Uterus (tissue), 4 donors: ENCODE results near the gene ELL2. TPM values are rescaled to one million over a fixed set of nuclear protein-coding genes. Genes with fewer than 3 reads are reported as not detected.
"Not testable (repeated sequence)": the region's sequence is repeated elsewhere in the genome, so short reads cannot be mapped to it uniquely, and the experiment has no call there.

Experiments
- DNase-seq, 2 donors: peaks; one replicate each; pipeline ENCODE4 v3.0.0-alpha.2; 2019 to 2020
- H3K27ac ChIP-seq, 2 donors: fragments of 200-600 bp; sonication (generic); 1 replicate in 1 of 2; 2 replicates in 1 of 2; pipeline ENCODE4 v1.5.1; 2016 to 2018
- H3K27me3 ChIP-seq, 2 donors: fragments of 200-600 bp; sonication (generic); one replicate each; pipeline ENCODE4 v1.5.1; 2018 to 2019; ENCODE audit warnings: control low read depth in 1 of 2
- H3K36me3 ChIP-seq, 2 donors: fragments of 200-600 bp; sonication (generic); one replicate each; pipeline ENCODE4 v1.5.1; 2019; ENCODE audit warnings: control low read depth in 1 of 2
- H3K4me1 ChIP-seq, 2 donors: fragments of 200-600 bp; sonication (generic); one replicate each; pipeline ENCODE4 v1.5.1; 2018 to 2019; ENCODE audit warnings: control low read depth in 1 of 2
- H3K4me3 ChIP-seq, 2 donors: fragments of 200-600 bp; sonication (generic); 1 replicate in 1 of 2; 2 replicates in 1 of 2; pipeline ENCODE4 v1.5.1; 2018 to 2019; ENCODE audit warnings: mild to moderate bottlenecking in 1 of 2
- H3K9me3 ChIP-seq, 2 donors: fragments of 200-600 bp; sonication (generic); one replicate each; pipeline ENCODE4 v1.5.1; 2019; ENCODE audit warnings: control low read depth in 1 of 2
- POLR2A ChIP-seq, 2 donors: fragments of 450-650 bp; IDR thresholded peaks; one replicate each; pipeline ENCODE4 v1.6.1; 2016; ENCODE audit warnings: antibody characterized with exemption in 2 of 2, mild to moderate bottlenecking in 1 of 2, moderate library complexity in 1 of 2
- intact Hi-C: fragments of 100-400 bp; cut with DNase I; formaldehyde crosslinking; loops from one replicate; pipeline ENCODE4 v1.15.1; 2023; ENCODE audit warnings: low total_unique reads
- total RNA-seq, 4 donors: library from RNA; depleted of rRNA in 3 of 4; stranded (reverse); fragments of >200 nt in 3 of 4; gene quantifications; one replicate each; pipeline versions ENCODE4 v1.1.0 to v1.2.4, GENCODE V29; 2014 to 2023
- TF ChIP-seq, protein P1 (sequence below), 4 experiments: fragments of 200-600 bp in 2 of 4; fragments of 450-650 bp in 2 of 4; sonication (generic) in 2 of 4; IDR thresholded peaks; one replicate each; pipeline ENCODE4 v1.5.1; 2016 to 2019; ENCODE audit warnings: antibody characterized with exemption in 4 of 4, mild to moderate bottlenecking in 2 of 4, moderate library complexity in 1 of 4
- donor health status: DM: yes; HTN: yes; CAD: no.

Gene ELL2
- total RNA-seq, 4 donors from 2014 or later: 2.3 to 53.2 (median 16.0) TPM

DNA sequence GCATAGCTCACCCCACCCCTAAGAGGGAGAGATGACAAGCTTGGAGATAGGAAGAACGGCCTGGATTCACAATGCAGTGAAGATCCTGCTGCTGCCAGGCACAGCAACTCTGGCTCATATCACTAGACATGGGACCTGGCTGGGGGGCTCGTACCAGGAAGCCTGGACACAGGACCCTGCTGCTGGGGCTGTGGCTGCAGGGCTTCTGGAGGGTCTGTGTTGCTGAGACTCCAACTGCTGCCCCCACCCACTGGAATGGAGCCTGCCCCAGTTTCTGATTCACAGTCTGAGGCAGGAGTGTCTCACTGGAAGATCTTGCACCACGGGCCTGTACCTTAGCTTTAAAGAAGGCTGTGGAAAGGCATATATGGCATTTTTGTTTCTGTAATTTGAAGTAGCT lies 108.2 kb downstream of the ELL2 start:
- Histone ChIP-seq H3K9me3 (no peaks in the 10 kb centered on the region), H3K4me1 (no peaks in the 10 kb centered on the region)
- intact Hi-C loops: no loop called here

DNA sequence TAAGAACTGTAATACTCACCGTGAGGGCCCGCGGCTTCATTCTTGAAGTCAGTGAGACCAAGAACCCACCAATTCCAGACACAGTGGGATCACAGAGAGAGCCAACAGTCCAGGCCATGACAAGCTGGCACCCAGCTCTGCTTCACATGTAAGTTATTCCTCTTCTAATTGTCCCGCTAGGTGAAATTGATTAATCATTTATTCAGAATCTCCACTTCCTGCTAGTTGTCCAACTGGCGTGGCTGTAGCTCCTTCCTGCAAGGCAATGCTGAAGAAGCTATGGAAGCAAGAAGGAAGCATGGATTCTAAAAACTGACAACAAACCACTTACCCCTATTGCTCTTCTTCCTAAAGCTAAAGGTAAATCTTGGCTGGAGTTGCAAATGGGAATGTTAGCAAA lies 109.1 kb downstream of the ELL2 start:
- DNase-seq: no peak
- no peaks in the 10 kb centered on the region for H3K9me3 ChIP-seq
- H3K4me1 ChIP-seq: no peaks in the 10 kb centered on the region
- no peaks in the 10 kb centered on the region for H3K27me3 ChIP-seq
- no peak overlapping the region for H3K27ac ChIP-seq
- intact Hi-C loops: no loop called here
- no peak overlapping the region for H3K4me3 ChIP-seq
- H3K36me3 ChIP-seq: no peaks in the 10 kb centered on the region
- no peak for TF ChIP-seq POLR2A (IDR thresholded peaks at IDR 0.05)
- TF ChIP-seq, protein P1, sequence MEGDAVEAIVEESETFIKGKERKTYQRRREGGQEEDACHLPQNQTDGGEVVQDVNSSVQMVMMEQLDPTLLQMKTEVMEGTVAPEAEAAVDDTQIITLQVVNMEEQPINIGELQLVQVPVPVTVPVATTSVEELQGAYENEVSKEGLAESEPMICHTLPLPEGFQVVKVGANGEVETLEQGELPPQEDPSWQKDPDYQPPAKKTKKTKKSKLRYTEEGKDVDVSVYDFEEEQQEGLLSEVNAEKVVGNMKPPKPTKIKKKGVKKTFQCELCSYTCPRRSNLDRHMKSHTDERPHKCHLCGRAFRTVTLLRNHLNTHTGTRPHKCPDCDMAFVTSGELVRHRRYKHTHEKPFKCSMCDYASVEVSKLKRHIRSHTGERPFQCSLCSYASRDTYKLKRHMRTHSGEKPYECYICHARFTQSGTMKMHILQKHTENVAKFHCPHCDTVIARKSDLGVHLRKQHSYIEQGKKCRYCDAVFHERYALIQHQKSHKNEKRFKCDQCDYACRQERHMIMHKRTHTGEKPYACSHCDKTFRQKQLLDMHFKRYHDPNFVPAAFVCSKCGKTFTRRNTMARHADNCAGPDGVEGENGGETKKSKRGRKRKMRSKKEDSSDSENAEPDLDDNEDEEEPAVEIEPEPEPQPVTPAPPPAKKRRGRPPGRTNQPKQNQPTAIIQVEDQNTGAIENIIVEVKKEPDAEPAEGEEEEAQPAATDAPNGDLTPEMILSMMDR (IDR thresholded peaks at IDR 0.05): no peak

More for the DNA sequence above, 108.2 kb downstream of the ELL2 start:
- no peak for DNase-seq
- no peaks in the 10 kb centered on the region for H3K27me3 ChIP-seq
- no peaks in the 10 kb centered on the region for H3K36me3 ChIP-seq
- TF ChIP-seq POLR2A (IDR thresholded peaks at IDR 0.05): no peak
- TF ChIP-seq, protein P1 (IDR thresholded peaks at IDR 0.05): no peak
- no peak overlapping the region for H3K4me3 ChIP-seq
- no peak overlapping the region for H3K27ac ChIP-seq

DNA sequence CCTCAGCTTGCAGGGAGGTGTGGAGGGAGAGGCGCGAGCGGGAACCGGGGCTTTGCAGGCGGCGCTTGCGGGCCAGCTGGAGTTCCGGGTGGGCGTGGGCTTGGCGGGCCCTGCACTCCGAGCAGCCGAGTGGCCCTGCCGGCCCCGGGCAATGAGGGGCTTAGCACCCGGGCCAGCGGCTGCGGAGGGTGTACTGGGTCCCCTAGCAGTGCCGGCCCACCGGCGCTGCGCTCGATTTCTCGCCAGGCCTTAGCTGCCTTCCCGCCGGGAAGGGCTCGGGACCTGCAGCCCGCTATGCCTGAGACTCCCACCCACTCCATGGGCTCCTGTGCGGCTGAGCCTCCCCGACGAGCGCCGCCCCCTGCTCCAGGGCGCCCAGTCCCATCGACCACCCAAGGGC lies 110.5 kb downstream of the ELL2 start:
- not testable (repeated sequence) for DNase-seq

GRCh38 chr5:95850391-95850894 lies 111.2 kb downstream of the ELL2 start:
- Histone ChIP-seq H3K9me3 (no peaks in the 10 kb centered on the region), H3K27ac (no peak overlapping the region), H3K36me3 (no peaks in the 10 kb centered on the region), H3K4me1 (no peaks in the 10 kb centered on the region), H3K4me3 (no peak overlapping the region), H3K27me3 (no peaks in the 10 kb centered on the region)
- intact Hi-C loops: no loop called here
- TF ChIP-seq, protein P1 (IDR thresholded peaks at IDR 0.05): no peak
- no peak for TF ChIP-seq POLR2A (IDR thresholded peaks at IDR 0.05)
- no peak for DNase-seq

More for the DNA sequence above, 110.5 kb downstream of the ELL2 start:
- H3K27me3 ChIP-seq, H3K27ac ChIP-seq, H3K4me1 ChIP-seq, H3K36me3 ChIP-seq, intact Hi-C loops, H3K9me3 ChIP-seq, H3K4me3 ChIP-seq: not testable (repeated sequence)

DNA sequence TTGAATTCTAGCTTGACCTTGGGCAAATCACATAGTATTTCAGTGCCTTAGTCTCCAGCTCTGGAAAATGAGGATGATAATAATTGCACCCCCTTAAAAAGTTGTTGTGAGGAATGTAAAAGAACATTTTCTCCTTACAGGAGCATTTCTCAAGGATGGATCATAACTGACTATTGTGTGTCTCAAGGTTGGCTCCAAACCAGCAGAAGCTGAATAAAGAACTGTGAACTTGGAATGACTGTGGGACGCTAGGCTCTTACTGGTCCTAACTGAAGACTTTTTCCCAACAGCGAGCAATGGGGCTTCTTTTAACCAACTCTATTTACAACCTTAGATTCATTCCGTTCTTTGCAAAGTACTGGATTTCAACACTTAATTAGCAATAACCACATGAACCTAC lies 113.0 kb downstream of the ELL2 start:
- DNase-seq: no peak
- H3K9me3 ChIP-seq: no peaks in the 10 kb centered on the region
- no peak for TF ChIP-seq POLR2A (IDR thresholded peaks at IDR 0.05)
- TF ChIP-seq, protein P1 (IDR thresholded peaks at IDR 0.05): no peak
- intact Hi-C loops: loop anchor here (5.0 to 10.0 kb wide), 2 partner anchors 66 to 204 kb away; partner anchors contain the start of gene RFESD
- H3K27ac ChIP-seq: no peak overlapping the region
- H3K4me1 ChIP-seq: no peaks in the 10 kb centered on the region
- H3K4me3 ChIP-seq: no peak overlapping the region
- no peaks in the 10 kb centered on the region for H3K36me3 ChIP-seq
- H3K27me3 ChIP-seq: no peaks in the 10 kb centered on the region

GRCh38 chr5:95847261-95847592 lies 114.4 kb downstream of the ELL2 start:
- H3K27ac ChIP-seq: no peak overlapping the region
- no peaks in the 10 kb centered on the region for H3K27me3 ChIP-seq
- no peaks in the 10 kb centered on the region for H3K9me3 ChIP-seq
- no peak for TF ChIP-seq POLR2A (IDR thresholded peaks at IDR 0.05)
- TF ChIP-seq, protein P1 (IDR thresholded peaks at IDR 0.05): no peak
- H3K4me3 ChIP-seq: no peak overlapping the region
- no peaks in the 10 kb centered on the region for H3K4me1 ChIP-seq
- DNase-seq: no peak
- no peaks in the 10 kb centered on the region for H3K36me3 ChIP-seq
- intact Hi-C loops: loop anchor here (5.0 to 10.0 kb wide), 2 partner anchors 65 to 202 kb away; partner anchors contain the start of gene RFESD
